ENCODE measurements around the gene ARHGAP24.

Gene ARHGAP24

DNA sequence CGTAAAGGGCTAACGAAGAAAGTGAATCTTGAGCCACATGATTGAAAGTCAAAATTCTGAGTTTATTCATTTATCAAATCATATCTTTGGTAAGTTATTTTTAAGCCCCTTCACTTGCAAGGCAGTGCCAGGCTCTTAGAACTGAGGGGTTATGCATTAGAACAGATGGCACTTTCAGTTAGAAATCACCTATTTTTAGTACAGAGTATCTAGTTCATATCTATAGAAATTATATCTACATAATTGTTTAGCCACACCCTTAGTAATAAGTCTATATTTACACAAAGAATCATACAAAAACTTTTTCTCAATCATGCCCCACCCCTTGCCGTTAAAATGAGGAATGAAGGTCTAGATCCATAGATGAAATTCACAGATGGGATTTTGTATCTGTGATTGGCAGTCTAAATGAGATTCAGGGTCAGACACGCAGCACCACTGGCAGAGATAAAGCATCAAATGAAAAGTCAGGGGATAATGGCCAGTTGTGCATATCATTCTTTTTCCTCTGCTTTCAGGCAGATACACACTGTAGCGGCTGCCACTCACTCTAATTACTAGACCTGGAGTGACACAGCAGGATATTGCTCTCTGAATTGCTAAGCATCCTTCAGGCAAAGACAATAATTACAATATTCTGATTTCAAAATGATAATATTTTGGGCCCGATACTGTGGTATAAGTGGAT lies 444.4 kb downstream of the ARHGAP24 start:
- no peak for DNase-seq

DNA sequence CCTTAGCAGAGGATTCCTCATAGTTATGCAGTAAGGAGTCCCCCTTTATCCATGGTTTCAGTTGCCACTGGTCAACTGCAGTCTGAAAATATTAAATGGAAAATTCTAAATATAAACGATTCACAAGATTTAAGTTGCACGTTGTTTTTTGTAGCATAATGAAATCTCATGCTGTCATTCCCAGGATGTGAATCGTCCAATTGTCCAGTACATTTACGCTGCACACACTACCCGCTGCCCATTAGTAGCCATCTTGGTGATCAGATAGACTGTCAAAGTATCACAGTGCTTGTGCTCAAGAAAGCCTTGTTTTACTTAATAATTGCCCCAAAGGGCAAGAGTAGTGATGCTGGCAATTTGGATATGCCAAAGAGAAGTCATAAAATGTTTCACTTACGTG lies 450.1 kb downstream of the ARHGAP24 start:
- DNase-seq: no peak

DNA sequence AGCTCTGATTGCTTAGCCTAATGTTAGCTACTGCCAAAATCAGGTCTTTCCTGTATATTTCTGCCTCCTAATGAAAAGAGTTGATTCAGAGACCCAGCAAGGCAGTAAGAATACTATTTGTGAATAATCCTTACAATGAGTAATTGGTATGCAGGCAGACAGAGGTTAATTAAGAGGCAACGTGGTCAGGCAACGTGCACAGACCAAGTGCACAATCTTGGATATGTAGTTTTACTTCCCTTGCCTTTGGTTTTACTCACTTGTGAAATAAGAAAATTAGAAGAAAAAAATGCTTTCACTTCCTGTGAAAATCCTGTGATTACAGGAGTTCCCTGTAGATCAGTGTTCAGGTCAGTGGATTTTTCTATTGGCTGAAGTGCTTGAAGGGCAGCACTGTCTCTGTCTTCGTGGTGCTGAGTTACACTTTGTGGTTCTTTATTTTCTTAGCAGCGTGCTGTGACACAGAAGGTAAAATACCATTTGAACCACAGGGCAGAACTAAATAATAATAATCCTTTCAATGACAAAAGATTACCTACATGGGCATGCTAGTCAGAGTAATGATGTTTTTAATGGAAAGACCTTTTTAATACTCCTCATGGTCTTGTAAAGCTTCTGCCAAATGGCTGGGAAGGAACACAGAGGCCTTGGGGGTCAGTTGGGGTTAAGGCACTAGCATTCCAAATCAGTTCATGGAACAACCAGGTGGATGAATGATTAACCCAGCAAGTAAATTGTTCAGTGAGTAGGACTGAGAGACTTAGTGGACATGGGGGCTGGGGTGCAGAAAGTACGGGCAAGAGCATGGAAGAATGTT lies 454.0 kb downstream of the ARHGAP24 start:
- no peak for DNase-seq

DNA sequence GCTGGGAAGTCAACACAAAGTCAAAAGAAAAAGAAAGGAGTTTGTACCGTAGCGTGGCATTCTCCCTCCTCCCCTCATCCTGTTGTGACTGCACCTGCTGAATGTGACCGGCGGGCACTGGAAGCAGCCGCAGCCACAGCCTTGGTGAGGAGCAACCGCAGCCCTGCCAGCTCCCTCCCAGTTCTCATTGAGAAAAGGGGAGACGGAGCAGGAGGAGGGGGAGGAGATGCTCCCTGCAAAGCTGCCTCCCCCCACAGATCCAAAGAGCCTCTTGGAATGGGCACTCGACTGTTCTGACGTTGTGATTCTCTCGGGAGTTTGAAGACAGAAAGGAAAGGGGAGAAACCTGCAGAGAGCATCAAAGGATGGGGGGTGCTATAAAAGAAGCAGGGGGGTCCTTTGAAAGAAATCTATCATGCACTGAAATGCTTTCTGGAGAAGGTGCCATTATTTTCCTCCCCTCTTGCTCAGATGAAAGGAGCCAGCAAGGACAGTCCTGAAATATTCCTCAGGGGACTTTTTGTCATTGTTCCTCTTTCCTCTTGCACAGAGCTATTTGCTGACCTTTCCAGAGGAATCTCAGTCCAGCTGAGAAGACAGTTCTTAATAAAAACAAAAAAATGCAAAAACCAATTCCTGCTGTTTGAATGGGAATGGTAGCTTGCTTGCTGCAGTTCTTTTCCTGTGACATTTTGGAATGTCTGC lies 455.2 kb downstream of the ARHGAP24 start:
- peak in 1 of 14 donors; percentile 5 for DNase-seq

DNA sequence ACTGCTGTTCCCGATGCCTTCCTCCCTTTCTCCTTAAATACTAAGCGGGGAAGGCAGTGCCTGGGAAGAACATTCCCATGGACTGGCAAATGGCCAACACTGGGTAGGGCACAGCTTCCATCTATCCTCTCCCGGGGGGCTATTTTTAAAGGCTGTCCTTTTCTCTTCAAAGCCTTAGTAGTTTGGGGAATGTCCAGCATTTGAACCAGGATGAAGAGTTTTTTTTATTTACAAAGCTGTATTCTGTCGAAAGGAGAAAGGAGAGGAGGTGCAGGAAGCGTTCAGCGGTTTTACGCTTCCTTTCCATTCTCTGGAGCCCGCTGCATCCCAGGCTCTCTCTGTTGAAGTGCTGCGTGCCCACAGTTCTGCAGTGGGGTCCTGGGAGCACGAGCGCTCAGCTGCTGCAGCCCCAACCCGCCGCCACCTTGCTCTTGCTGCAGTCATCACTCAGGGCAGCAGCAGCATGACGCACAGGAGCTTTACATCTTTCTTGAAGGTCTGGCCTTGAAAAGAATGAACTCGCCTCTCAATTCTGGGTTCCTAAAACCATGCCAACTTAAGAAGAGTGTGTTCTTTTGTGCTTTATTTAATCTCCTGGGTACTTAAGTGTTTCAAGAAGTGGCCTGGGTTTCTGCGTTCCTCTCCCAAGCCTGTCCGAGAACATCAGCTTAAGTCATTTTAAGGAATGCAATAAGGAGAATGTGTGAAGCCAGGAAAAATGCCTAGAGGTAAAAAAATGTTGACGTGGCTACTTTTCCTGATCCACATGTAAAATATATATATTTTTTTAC lies 457.7 kb downstream of the ARHGAP24 start:
- DNase-seq: no peak

DNA sequence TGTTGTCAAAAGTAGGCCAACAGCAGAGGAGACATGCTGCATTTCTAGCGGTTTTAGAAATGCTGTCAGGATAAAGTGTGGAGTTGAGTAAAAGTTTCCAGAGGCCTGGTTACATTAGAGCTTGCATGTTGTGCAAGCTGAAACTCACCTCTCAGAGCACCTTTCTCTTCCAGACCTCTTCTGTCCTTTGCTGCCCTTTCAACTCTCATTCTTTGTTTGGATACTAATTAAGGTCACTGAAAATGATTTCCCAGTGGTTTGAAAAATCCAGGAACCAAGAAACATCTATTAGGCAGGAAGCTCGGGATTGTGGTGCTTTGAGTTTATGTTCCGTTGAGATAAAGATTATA lies 458.3 kb downstream of the ARHGAP24 start:
- no peak for DNase-seq

DNA sequence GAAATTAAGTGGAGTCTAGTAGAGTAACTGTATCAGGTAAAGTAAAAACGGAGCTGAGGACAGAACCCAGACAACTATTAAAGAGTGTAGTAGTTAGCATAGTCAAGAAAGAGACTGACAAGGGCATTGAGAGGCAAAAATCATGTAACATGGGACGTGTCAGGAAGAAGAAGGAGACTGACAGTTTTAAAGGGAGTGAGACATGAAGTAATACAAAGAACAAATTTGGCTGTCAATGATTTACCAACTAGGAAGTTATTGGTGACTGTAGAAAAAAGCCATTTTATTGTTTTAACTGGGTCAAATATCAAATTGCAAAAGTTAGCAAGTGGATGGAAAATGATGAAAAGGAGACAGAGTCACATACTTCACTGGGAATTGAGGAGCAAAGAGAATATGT lies 462.6 kb downstream of the ARHGAP24 start:
- no peak for DNase-seq

DNA sequence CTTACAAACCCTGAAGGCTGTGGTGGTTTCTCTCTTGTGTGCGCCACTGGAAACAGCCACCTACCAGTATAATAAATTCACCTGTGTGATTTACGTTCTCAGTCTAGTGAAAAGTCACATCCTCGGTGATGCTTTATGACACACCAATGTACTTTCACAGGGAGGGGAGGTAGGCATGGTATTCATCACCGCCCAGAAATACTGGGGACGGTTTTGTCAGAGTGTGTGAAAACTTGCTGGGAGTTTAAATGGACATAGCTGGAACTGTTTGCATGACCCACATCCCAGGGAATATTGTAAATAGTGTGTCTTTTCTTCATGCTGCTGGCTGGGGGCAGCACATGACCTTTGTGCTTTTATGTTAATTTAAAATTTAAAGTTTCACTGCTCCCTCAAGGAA lies 463.1 kb downstream of the ARHGAP24 start:
- DNase-seq: no peak

DNA sequence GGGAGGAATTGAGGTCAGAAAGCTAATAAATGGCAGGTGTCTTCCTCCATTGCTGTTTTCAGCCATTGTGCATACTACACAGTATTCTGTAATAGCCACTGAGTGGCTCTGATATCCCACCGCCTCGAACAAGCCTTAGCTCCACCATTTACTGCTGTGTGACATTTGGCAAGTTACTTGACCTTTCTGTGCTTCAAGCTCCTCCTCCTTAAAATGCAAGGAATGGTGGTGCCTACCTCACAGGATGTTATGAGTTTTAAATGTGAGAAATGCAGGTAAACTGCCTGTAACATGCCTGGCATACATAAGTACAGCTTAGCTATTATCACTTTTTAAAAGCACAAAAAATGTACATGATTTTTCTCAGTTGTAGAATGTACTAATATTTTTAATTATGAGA lies 464.0 kb downstream of the ARHGAP24 start:
- DNase-seq: no peak

DNA sequence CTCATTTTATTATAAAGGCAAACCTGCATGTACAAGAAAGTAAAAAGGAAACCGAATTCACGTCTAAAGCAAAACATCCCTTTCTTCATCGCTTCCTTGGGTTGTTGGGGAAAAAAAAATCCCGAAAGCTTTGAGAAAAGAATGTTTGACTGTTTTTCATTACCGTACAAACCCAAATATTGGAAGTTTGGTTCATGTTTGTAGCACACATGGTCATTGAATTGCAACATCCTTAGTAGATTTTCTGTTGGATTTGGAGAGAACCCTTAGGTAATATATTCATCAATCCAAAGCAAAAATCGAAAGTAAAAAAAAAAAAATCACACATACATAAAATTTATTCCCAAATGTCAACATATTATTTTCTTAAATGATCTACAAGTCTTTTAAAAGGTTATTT lies 464.6 kb downstream of the ARHGAP24 start:
- no peak for DNase-seq

DNA sequence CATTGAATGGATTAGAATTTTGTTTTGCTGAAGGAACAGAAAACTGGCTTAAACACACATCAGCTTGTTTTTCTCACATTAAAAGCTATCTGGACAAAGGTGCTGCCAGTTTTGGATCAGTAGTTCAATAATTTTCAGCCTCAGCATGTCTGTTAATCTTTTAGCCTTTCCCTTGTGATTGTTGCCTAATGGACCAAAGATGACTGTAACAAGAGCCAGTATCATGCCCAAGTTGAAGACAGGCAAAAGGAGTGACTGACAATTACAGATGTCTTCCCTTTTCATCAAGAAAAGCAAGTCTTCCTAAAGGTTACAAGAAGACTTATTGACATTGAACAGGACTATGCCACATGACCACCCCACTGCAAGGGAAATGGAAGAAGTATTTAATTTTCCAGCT lies 465.2 kb downstream of the ARHGAP24 start:
- no peak for DNase-seq

DNA sequence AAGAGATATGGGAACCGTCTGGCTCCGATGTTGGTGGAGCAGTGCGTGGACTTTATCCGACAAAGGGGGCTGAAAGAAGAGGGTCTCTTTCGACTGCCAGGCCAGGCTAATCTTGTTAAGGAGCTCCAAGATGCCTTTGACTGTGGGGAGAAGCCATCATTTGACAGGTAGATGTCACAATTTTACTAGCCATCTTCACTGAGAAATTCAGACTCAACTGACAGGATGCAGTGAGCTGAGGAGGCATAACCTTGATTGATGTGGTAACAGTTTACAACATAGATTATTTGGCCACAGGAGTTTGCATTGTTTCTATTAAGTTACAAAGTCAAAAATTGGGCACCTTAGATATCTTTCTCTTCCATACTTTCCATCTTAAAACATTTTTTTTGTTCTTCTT lies 467.2 kb downstream of the ARHGAP24 start:
- DNase-seq: no peak

DNA sequence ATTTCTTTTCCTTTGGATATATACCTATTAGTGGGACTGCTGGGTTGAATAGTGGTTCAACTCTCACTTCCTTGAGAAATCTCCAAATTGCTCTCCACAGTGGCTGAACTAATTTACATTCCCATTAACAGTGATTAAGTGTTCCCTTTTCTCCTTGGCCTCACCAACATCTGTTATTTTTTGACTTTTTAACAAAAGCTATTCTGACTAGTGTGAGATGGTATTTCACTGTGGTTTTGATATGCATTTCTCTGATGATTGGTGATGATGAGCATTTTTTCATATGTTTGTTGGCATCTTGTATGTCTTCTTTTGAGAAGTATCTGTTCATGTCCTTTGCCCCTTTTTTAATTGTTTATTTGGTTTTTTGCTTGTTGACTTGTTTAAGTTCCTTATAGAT lies 471.9 kb downstream of the ARHGAP24 start:
- DNase-seq: no peak

DNA sequence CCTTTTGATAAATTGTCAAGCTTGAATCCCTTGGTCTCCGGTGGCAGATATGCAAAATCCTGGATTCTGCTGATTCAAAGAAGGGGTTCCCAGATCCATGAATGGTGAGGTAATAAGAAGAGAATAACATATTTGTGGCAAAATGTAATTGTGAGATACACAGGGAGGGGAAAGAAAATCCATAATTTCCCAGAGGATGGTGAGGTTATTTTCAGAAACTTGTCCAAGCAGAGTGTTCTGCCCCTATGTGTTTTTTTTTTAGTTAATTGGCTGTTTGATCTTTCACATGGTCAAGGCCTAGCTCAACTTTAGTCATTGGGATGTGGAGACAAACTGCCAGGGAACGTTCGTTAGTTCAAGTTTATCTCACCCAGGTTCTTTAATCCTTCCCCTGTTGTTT lies 476.1 kb downstream of the ARHGAP24 start:
- DNase-seq: no peak

DNA sequence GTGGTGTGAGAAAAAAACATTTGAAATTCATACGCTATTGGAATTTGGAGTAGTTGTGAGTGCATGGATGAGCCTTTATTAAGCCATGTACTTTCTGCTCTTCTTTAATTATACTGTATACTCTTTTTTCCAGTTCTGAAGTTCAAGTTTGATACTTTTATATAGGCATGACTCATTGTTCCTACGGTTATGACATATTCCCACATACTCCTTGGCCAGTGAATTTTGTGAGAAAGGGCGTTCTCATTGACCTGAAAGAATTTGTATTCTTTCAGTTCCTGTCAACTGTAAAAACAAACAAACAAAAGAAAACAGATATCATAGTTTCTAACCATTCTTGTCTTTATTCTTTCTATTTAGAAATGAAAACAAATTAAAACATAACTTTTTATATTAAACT lies 477.6 kb downstream of the ARHGAP24 start:
- no peak for DNase-seq

DNA sequence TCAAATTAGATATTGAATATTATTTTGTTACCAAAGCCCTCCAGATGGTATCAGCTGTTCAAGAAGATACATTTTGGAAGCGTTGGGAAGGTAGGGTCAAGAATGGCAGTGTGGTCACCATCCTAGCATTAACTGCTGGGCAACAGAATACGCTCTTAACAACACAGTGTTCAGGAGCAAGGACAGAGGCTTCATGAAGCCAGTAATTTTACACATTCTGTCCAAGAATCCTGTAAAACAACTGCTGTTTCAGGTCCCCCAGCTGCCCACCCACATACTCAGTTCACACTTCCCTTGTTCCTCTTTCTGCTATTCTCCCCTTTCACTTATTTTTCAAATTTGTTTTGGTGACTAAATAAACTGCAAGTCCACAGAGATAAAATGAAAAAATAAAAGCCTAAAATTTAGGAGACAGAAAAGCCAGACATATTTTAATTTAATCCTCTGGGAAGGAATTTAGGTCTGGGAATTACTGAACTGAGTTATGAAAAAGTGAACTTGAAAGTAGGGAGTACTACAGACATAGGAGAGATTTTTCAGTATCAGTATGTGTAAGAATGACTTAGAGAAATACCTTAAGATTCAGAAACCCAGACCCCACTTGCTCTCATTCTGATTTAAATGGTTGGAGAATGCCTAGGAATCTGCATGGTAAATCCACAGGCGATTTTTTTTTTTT lies 478.2 kb downstream of the ARHGAP24 start:
- DNase-seq: no peak

DNA sequence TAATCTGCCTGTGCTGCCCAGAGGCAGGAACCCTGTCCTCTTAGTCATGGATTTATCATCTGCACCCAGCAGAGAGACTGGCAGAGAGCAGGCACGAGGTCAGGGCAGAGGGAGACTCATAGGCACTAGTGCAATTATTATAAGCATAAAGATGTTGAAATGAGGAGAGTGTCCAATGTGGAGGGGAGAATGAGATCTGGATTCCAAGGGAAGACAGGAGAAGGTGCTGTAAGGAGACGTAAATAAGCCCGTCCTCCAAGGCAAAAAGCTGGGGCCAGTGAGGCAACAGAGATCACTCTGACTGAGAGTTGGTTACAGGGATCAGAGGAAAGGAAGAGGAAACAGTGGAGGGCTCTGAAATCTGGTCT lies 478.7 kb downstream of the ARHGAP24 start:
- no peak for DNase-seq

DNA sequence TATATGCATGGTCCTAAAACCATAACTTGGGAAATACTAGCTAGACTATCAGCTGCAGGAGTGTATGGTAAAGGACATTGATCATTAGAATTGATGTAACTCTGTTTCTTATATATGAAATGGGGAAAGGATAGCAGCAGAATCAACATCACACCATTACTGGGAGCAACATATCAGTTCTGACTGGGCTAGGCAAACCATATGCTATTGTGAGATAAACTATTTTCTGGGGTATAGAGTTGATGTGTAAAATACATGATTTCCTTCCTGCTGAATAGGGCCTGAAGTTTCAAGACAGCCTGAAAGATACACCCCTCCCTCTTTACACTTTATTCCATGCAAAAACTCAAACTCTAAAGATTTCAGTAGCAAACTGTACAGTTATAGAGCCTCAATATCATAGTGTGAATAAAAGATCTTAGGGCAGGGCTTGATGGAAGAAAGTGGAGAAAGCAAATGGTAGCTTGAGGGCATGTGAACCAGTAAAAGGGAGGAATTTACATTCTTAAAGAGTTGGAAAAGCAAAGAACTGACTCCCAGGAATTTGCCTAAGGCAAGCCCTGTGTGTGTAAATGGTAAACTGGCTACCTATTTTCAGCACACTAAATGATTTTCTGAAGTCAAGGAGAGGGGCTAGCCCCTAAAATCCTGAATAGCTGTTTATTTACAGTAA lies 480.8 kb downstream of the ARHGAP24 start:
- DNase-seq: no peak

DNA sequence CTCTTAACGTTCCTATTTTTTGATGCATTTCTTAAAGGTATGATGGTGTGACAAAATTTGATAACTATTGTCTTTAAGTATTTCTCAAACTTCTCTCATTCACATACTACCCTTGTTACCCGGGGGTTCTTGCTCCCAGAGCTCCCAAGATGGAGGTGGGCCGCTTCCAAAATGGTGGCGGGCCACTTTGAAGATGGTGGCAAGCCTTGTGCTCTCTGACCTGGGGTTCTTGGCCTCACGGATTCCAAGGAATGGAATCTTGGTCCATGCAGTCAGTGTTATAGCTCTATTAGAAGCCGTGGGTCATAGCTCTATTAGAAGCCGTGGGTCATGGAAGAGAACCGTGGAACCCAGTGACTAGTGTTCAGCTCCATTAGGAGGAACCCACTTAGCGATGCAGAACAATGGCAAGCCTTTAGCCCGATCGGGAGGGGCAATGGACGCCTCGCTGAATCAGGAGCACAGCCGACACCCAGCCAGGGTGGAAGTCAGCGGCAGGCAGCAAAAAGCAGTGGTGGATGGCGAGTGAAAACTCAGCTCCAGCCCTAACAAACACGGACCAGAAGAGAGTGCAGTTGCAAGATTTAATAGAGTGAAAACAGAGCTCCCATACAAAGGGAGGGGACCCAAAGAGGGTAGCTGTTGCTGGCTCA lies 481.5 kb downstream of the ARHGAP24 start:
- DNase-seq: no peak

DNA sequence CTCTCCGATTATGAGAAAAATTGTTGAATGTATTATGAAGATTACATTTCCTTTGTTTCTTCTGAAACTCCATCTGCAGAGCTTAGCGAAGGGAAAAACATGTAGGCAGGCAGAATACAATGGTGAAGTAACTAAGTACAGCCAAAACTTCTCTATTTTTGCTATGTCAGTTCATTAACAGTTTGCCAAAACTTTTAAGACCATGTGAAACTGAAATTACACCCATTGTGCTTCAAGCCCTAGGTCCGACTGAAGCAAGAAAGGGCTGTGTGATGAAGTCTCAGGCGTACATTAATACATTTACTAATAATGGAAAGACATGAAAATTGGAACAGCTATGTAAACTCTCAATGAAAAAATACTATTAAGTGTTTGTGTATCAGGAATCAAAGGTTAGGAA lies 486.9 kb downstream of the ARHGAP24 start:
- no peak for DNase-seq

DNA sequence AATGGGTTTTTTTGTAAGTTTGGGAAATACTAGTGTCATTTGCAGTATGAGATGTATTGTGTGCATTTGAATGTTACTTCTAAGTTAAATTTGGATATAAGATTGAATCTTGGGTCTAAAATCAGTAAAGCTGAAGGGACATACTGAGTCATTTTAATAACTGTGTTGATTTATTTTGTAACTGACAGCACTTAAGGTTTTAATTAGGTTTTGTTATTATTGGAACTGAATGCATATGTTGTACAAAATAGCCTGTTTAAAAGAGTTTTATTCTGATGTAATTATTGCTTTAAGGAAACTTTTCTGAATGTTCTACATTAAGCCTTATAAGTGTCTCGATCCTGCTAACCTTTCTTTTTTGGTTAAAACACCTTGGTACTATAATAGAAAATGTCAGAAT lies 488.3 kb downstream of the ARHGAP24 start:
- no peak for DNase-seq
